Measurements from ENCODE around the gene PCDHGA4.
"Not testable (repeated sequence)": the region's sequence is repeated elsewhere in the genome, so short reads cannot be mapped to it uniquely, and the experiment has no call there.

PCDHGA4 gene

DNA sequence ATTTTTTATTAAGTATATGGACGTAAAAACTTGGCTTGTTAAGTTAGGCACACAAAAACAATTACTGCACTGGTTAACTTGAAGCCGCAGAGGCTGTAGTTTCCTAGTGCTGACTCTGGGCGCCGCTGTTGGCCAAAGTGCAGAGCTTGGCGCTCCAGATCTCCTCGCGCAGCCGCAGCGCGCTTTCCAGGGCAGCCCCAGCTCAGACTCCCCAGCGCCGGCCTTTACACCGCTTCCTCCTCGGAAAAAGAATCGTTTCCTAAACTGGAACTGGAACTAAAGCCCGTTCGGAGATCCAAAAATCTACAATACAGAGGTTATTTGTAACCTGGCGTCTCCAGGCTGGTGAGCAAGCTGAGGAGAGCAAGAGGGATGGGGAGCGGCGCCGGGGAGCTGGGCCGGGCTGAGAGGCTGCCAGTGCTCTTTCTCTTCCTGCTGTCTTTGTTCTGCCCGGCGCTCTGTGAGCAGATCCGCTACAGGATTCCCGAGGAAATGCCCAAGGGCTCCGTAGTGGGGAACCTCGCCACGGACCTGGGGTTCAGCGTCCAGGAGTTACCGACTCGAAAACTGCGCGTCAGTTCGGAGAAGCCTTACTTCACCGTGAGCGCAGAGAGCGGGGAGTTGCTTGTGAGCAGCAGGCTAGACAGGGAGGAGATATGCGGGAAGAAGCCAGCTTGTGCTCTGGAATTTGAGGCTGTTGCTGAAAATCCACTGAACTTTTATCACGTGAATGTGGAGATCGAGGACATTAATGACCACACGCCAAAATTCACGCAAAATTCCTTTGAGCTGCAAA lies 43.1 kb downstream of the PCDHGA4 start, which contains the start of gene PCDHGB5:
PCDHGB5 (plus strand) TSS at position 192 of the 796 bp plus-strand sequence; CDS start at position 373, 181 bp downstream.
- not testable (repeated sequence) for H3K4me2 ChIP-seq (ENCODE audit: insufficient read depth, low read length); H4K20me1 ChIP-seq (ENCODE audit: insufficient read depth, low read length); H3K27me3 ChIP-seq (ENCODE audit: insufficient read depth, low read length, poor library complexity); H3K4me1 ChIP-seq (ENCODE audit: insufficient read depth, low read length); H3K4me3 ChIP-seq (ENCODE audit: low read depth in 1 of 2, low read length in 2 of 2); H3K79me2 ChIP-seq (ENCODE audit: insufficient read depth, low read length); DNase-seq; H3K9me3 ChIP-seq (ENCODE audit: insufficient read depth, low read length, severe bottlenecking); H3K27ac ChIP-seq (ENCODE audit: low read length); ATAC-seq (ENCODE audit: insufficient read depth, low read depth); H3K9ac ChIP-seq (ENCODE audit: low read depth, low read length); H2AFZ ChIP-seq (ENCODE audit: low read depth, low read length); H3K36me3 ChIP-seq (ENCODE audit: insufficient read depth, low read length)
- TF ChIP-seq, protein P1, sequence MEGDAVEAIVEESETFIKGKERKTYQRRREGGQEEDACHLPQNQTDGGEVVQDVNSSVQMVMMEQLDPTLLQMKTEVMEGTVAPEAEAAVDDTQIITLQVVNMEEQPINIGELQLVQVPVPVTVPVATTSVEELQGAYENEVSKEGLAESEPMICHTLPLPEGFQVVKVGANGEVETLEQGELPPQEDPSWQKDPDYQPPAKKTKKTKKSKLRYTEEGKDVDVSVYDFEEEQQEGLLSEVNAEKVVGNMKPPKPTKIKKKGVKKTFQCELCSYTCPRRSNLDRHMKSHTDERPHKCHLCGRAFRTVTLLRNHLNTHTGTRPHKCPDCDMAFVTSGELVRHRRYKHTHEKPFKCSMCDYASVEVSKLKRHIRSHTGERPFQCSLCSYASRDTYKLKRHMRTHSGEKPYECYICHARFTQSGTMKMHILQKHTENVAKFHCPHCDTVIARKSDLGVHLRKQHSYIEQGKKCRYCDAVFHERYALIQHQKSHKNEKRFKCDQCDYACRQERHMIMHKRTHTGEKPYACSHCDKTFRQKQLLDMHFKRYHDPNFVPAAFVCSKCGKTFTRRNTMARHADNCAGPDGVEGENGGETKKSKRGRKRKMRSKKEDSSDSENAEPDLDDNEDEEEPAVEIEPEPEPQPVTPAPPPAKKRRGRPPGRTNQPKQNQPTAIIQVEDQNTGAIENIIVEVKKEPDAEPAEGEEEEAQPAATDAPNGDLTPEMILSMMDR (IDR thresholded peaks at IDR 0.05; ENCODE audit: borderline replicate concordance, extremely low read depth, low read length, poor library complexity, severe bottlenecking): peak; percentile 10

DNA sequence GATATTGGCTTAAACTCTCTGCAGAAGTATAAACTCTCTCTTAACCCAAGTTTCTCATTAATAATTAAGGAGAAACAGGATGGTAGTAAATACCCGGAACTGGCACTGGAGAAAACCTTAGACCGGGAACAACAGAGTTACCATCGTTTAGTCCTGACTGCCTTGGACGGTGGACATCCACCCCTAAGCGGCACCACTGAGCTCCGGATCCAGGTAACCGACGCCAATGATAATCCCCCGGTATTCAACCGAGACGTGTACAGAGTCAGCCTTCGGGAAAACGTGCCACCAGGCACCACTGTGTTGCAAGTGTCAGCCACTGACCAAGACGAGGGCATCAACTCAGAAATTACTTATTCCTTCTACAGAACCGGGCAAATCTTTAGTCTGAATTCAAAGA lies 43.8 kb downstream of the PCDHGA4 start:
- Histone ChIP-seq H3K79me2 (ENCODE audit: insufficient read depth, low read length) (no peaks in the 10 kb centered on the region), H3K4me1 (ENCODE audit: insufficient read depth, low read length) (no peaks in the 10 kb centered on the region), H3K36me3 (ENCODE audit: insufficient read depth, low read length) (no peaks in the 10 kb centered on the region), H3K9ac (ENCODE audit: low read depth, low read length) (no peak overlapping the region), H3K4me2 (ENCODE audit: insufficient read depth, low read length) (no peak overlapping the region), H2AFZ (ENCODE audit: low read depth, low read length) (no peak overlapping the region), H3K9me3 (ENCODE audit: insufficient read depth, low read length, severe bottlenecking) (no peaks in the 10 kb centered on the region), H4K20me1 (ENCODE audit: insufficient read depth, low read length) (no peaks in the 10 kb centered on the region), H3K4me3 (ENCODE audit: low read depth in 1 of 2, low read length in 2 of 2) (no peak overlapping the region), H3K27ac (ENCODE audit: low read length) (no peak overlapping the region), H3K27me3 (ENCODE audit: insufficient read depth, low read length, poor library complexity) (no peaks in the 10 kb centered on the region)
- ATAC-seq (ENCODE audit: insufficient read depth, low read depth) (no peak), DNase-seq (no peak)
- TF ChIP-seq, protein P1 (IDR thresholded peaks at IDR 0.05; ENCODE audit: borderline replicate concordance, extremely low read depth, low read length, poor library complexity, severe bottlenecking): no peak
- no peak for TF ChIP-seq EZH2 (IDR thresholded peaks at IDR 0.05; ENCODE audit: borderline replicate concordance, low read depth, low read length, severe bottlenecking)

DNA sequence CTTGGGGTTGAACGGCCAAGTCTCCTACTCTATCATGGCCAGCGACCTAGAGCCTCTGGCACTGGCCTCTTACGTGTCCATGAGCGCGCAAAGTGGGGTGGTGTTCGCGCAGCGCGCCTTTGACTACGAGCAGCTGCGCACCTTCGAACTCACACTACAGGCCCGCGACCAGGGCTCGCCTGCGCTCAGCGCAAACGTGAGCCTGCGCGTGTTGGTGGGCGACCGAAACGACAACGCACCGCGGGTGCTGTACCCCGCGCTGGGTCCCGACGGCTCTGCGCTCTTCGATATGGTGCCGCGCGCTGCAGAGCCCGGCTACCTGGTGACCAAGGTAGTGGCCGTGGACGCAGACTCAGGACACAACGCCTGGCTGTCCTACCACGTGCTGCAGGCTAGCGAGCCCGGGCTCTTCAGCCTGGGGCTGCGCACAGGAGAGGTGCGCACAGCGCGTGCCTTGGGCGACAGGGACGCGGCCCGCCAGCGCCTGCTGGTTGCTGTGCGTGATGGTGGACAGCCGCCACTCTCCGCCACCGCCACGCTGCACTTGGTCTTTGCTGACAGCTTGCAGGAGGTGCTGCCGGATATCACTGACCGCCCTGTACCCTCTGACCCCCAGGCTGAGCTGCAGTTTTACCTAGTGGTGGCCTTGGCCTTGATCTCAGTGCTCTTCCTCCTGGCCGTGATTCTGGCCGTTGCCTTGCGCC lies 44.9 kb downstream of the PCDHGA4 start:
- no peak overlapping the region for H3K9ac ChIP-seq (ENCODE audit: low read depth, low read length)
- no peaks in the 10 kb centered on the region for H4K20me1 ChIP-seq (ENCODE audit: insufficient read depth, low read length)
- H3K79me2 ChIP-seq (ENCODE audit: insufficient read depth, low read length): no peaks in the 10 kb centered on the region
- no peaks in the 10 kb centered on the region for H3K4me1 ChIP-seq (ENCODE audit: insufficient read depth, low read length)
- DNase-seq (no peak), ATAC-seq (ENCODE audit: insufficient read depth, low read depth) (no peak)
- no peaks in the 10 kb centered on the region for H3K36me3 ChIP-seq (ENCODE audit: insufficient read depth, low read length)
- H3K27me3 ChIP-seq (ENCODE audit: insufficient read depth, low read length, poor library complexity): no peaks in the 10 kb centered on the region
- H3K27ac ChIP-seq (ENCODE audit: low read length): no peak overlapping the region
- H2AFZ ChIP-seq (ENCODE audit: low read depth, low read length): no peak overlapping the region
- H3K4me3 ChIP-seq (ENCODE audit: low read depth in 1 of 2, low read length in 2 of 2): no peak overlapping the region
- H3K4me2 ChIP-seq (ENCODE audit: insufficient read depth, low read length): no peak overlapping the region
- no peaks in the 10 kb centered on the region for H3K9me3 ChIP-seq (ENCODE audit: insufficient read depth, low read length, severe bottlenecking)
- TF ChIP-seq EZH2 (IDR thresholded peaks at IDR 0.05; ENCODE audit: borderline replicate concordance, low read depth, low read length, severe bottlenecking): no peak
- TF ChIP-seq, protein P1 (IDR thresholded peaks at IDR 0.05; ENCODE audit: borderline replicate concordance, extremely low read depth, low read length, poor library complexity, severe bottlenecking): no peak

Data from DND-41 (cell line).